Epidermal melanocyte (primary cell): ENCODE results near the gene CDC16.
A peak's percentile ranks its signal among the peaks of the same experiment; 100 is the strongest.
"Not testable (repeated sequence)": the region's sequence is repeated elsewhere in the genome, so short reads cannot be mapped to it uniquely, and the experiment has no call there.

ENCODE experiments used
- DNase-seq: peaks from one replicate; pipeline ENCODE4 v3.0.0; 2011; ENCODE audit warnings: low spot score; ENCODE audit not compliant: insufficient read length

The CDC16 gene, protein sequence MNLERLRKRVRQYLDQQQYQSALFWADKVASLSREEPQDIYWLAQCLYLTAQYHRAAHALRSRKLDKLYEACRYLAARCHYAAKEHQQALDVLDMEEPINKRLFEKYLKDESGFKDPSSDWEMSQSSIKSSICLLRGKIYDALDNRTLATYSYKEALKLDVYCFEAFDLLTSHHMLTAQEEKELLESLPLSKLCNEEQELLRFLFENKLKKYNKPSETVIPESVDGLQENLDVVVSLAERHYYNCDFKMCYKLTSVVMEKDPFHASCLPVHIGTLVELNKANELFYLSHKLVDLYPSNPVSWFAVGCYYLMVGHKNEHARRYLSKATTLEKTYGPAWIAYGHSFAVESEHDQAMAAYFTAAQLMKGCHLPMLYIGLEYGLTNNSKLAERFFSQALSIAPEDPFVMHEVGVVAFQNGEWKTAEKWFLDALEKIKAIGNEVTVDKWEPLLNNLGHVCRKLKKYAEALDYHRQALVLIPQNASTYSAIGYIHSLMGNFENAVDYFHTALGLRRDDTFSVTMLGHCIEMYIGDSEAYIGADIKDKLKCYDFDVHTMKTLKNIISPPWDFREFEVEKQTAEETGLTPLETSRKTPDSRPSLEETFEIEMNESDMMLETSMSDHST

GRCh38 chr13:114234645-114235421, at the start of gene CDC16:
TSS of gene CDC16 (plus strand) at chr13:114234897. CDS start at chr13:114235085, 188 bp downstream.
- peak; percentile 95 for DNase-seq

DNA sequence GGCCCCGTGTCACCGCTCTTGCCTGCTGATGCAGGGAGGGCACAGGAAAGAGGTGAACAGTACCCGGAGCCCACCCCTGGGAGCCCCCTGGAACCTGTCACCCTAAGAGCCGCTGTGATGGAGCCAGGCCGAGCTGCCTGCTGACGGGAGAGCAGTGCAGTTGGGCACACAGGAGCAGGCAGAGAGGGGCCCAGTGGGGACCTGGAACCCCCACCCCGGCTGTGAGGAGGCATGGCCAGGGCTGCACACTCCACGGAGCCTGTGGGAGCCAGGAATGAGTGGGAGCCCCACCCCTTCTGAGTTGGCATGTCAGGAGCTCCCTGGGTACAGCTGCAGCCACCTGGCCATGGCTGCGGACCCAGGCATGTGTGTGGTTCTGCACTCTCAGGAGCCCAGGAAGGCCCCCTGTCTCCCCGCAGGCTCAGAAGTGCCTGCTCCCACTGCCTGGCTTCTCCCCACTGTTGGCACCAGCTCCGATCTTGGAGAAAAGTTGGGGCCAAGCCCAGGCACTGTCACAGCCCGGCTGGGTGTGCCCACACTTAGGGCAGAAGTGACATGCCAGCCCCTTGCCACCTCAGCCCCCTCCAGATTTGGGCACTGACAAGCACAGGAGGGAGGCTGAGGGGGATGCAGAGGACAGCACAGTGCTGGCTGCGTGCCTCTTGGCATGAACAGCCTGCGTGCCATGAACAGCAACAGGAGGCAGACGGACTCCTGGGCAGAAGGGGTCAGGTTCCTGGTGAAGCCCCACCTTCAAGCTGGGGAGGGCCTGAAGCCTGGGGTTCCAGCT, 49.3 kb upstream of the CDC16 start:
- DNase-seq: no peak

DNA sequence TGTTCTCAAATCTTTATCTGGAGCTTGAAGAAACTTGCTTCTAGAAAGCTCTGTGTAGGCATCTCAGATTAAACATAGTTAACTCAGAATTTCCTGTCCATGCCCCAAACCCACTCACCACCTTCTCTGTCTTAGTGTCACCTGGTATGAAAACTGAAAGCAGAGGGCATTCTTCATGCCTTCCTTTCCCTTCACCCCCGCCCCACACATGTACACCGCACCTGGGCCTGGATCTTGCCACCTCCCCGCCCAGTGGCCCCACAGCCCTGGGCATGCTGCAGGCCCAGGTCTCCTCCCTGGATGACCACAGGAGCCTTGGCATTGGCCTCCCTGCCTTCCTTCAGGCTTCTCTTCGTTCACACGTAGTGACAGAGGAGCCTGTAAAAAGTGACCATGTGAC, 39.8 kb upstream of the CDC16 start:
- no peak for DNase-seq

GRCh38 chr13:114196629-114197028, 38.1 kb upstream of the CDC16 start:
- DNase-seq: no peak

DNA sequence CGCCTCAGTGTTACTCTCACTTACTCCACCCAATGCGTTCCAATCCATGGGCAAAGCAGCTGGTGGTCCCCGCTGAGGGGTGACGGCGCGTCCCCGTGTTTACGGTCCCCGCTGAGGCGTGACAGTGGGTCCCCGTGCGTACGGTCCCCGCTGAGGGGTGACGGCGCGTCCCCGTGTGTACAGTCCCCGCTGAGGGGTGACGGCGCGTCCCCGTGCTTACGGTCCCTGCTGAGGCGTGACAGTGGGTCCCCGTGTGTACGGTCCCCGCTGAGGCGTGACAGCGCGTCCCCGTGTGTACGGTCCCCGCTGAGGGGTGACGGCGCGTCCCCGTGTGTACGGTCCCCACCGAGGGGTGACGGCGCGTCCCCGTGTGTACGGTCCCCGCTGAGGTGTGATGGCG, 36.1 kb upstream of the CDC16 start:
- DNase-seq: no peak

GRCh38 chr13:114199526-114199925, 35.2 kb upstream of the CDC16 start:
- DNase-seq: not testable (repeated sequence)

- no peak for DNase-seq
Measured at GRCh38 chr13:114199954-114200353, 34.7 kb upstream of the CDC16 start.

GRCh38 chr13:114200399-114200911, 34.2 kb upstream of the CDC16 start:
- DNase-seq: no peak

DNA sequence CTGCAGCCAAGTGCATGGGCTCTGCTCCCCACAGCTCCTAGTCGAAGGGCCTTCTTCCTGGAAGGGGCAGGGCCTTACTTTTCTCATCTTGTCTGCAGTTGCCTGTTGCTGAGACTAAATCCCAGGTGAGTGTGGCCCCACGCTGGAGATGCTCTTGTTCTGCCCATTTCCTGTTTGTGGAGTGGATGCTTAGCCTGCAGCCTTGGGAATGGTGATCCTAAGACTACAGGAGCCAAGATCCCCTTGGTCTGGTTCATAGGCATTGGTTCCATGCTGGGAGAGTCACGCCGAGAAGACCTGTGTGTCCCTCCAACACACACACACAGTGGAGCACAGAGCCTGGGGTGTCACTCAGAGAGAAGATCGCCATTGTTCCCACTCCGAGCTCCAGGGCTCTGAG, 32.1 kb upstream of the CDC16 start:
- no peak for DNase-seq

GRCh38 chr13:114203536-114203935, 31.2 kb upstream of the CDC16 start:
- DNase-seq: no peak

DNA sequence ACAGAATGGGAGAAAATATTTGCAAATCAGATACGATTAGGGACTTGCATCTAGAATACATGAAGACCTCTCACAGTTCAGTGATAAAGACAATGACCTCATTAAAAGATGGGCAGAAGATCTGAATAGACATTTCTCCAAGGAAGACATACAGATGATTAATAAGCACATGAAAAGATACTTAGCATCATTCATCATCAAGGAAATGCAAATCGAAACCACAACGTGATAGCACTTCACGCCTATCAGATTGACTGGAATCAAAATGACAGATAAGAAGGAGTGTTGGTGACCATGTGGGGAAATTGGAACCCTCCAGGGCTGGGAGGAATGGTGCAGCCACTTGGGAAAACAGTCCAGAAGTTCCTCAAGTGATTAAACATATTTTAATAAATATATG, 29.8 kb upstream of the CDC16 start:
- no peak for DNase-seq

- DNase-seq: no peak
Measured at GRCh38 chr13:114208134-114208533, 26.6 kb upstream of the CDC16 start.

DNA sequence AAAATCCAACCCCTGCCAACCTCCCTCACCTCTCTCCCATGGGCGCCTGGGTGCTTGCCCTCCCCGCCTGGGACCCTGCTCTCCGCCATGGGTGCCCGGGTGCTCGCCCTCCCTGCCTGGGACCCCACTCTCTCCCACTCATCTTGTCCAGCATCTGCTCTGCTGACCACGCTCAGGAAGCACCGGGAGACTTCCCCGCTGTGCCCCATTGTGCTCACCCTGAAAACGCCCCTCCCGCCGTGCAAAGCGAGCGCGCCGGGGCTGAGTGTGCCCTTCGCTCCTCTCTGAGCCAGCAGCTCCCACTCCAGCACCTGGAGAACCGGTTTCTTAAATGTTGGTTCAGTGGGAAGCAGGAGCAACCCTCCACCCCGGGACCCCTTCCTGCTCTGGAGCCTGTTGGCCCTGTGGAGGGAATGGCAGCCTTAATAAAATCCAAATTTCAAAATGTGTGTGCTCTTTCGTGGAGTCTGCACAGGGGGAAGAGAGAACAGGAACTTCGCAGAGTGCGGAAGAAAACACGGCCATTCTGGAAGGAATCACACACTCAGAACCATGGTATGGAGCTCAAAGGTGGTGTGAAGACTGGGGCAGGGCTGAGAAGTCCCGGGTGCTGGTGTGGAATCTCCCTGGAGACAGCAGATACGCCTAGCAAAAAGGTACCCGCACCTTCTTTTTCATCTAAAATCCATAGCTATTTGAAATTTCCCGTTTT, 23.1 kb upstream of the CDC16 start:
- DNase-seq: no peak

- no peak for DNase-seq
Measured at GRCh38 chr13:114212158-114212495, 22.6 kb upstream of the CDC16 start.

GRCh38 chr13:114213980-114214379, 20.7 kb upstream of the CDC16 start:
- DNase-seq: no peak

GRCh38 chr13:114219392-114219791, 15.3 kb upstream of the CDC16 start:
- no peak for DNase-seq

DNA sequence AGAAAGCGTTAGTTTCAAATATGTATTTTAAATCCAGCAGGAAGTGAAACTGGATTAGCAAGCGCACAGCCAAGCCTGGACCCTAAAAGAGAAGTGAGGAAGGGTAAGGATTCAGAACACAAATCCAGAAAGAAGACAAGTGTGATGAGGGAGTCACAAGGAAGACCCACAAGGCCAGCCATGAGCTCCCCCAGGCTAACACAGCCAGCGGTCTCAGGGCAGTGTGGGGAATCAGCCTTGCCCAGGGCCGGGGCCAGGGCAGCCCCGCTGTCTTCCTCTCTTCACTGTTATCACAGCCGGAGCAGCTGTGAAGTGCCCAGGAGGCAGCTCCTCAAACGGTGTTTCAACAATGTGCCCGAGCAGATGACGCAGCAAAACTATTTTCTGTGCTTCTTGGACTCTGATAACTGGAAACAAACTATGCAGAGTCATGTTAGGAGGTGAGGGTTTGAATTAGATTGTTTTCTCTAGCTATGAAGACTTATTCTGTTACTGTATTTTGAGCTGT, 12.2 kb upstream of the CDC16 start:
- DNase-seq: no peak

- DNase-seq: no peak
Measured at GRCh38 chr13:114224201-114224600, 10.5 kb upstream of the CDC16 start.

DNA sequence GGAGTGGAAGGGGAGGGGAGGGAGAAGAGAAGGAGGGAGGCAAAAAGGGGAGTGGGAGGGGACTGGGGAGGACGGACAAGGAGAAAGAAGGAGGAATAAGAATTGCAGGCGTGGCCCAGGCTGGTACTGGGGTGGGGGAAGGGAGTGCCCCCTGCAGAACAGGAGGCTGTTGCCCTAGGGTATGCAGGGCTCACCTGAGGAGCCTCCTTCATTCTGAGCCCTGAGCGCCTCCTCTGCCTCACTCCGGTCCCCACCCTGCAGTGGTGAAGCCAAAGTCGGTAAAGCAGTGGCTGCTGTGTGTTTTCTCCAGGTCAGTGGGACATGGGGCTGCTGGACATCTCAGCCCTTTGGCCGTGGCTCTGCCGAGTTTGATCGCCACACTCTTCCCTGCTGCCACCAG, 9.1 kb upstream of the CDC16 start:
- DNase-seq: no peak

GRCh38 chr13:114226088-114226487, 8.6 kb upstream of the CDC16 start:
- no peak for DNase-seq
